Keratinocyte (primary cell): ENCODE measurements around the gene ITSN1. TPM values are rescaled to one million over a fixed set of nuclear protein-coding genes. Genes with fewer than 3 reads are reported as not detected.

ENCODE experiments used
- DNase-seq: peaks from one replicate; pipeline ENCODE4 v3.0.0-alpha.2; 2011; ENCODE audit warnings: low read depth, missing footprints, low spot score
- FAIRE-seq: peaks from 2 replicates; lab custom pipeline; 2011; peaks lifted over from hg19 to GRCh38; lab: Jason Lieb, UNC
- H2AFZ ChIP-seq: 2 replicates; pipeline ENCODE4 v1.6.0; 2012; ENCODE audit warnings: low read length, control low read depth, inconsistent platforms; ENCODE audit not compliant: control insufficient read depth
- H3K27ac ChIP-seq: 2 replicates; pipeline ENCODE4 v1.5.1; 2011; ENCODE audit warnings: low read length; ENCODE audit not compliant: control insufficient read depth, insufficient read depth
- H3K27me3 ChIP-seq: 3 replicates; pipeline ENCODE4 v1.6.0; 2011; ENCODE audit warnings: low read length; ENCODE audit not compliant: control insufficient read depth, insufficient read depth; ENCODE audit errors: extremely low read depth
- H3K36me3 ChIP-seq, 2 experiments: 2 replicates in 1 of 2; 3 replicates in 1 of 2; pipeline ENCODE4 v1.5.1; 2011; ENCODE audit warnings: low read length in 2 of 2, mild to moderate bottlenecking in 1 of 2; ENCODE audit not compliant: control insufficient read depth in 2 of 2, insufficient read depth in 2 of 2; ENCODE audit errors: extremely low read depth in 1 of 2
- H3K4me1 ChIP-seq: 3 replicates; pipeline ENCODE4 v1.5.1; 2011; ENCODE audit warnings: low read length; ENCODE audit not compliant: control insufficient read depth, insufficient read depth; ENCODE audit errors: extremely low read depth
- H3K4me2 ChIP-seq: 3 replicates; pipeline ENCODE4 v1.6.0; 2011; ENCODE audit warnings: low read depth, low read length; ENCODE audit not compliant: control insufficient read depth, insufficient read depth; ENCODE audit errors: extremely low read depth
- H3K4me3 ChIP-seq, 3 experiments: fragments of 200-600 bp in 1 of 3; sonication (generic) in 1 of 3; 2 replicates in 2 of 3; 3 replicates in 1 of 3; pipeline ENCODE4 v1.5.1; 2011 to 2016; ENCODE audit warnings: low read length in 3 of 3, mild to moderate bottlenecking in 3 of 3, control low read depth in 2 of 3, inconsistent platforms in 1 of 3, low read depth in 1 of 3, mixed read lengths in 1 of 3, mixed run types in 1 of 3, moderate library complexity in 1 of 3; ENCODE audit not compliant: control insufficient read depth in 2 of 3, insufficient read depth in 2 of 3; ENCODE audit errors: extremely low read depth in 1 of 3
- H3K79me2 ChIP-seq: 2 replicates; pipeline ENCODE4 v1.6.0; 2012; ENCODE audit warnings: low read length; ENCODE audit not compliant: control insufficient read depth, insufficient read depth
- H3K9ac ChIP-seq: 3 replicates; pipeline ENCODE4 v1.6.0; 2011; ENCODE audit warnings: low read length; ENCODE audit not compliant: control insufficient read depth, insufficient read depth; ENCODE audit errors: extremely low read depth
- H3K9me1 ChIP-seq: 3 replicates; pipeline ENCODE4 v1.6.0; 2011; ENCODE audit warnings: low read length; ENCODE audit not compliant: control insufficient read depth, insufficient read depth; ENCODE audit errors: extremely low read depth
- H3K9me3 ChIP-seq: 2 replicates; pipeline ENCODE4 v1.5.1; 2012; ENCODE audit warnings: low read depth, low read length; ENCODE audit not compliant: control insufficient read depth
- H4K20me1 ChIP-seq: 3 replicates; pipeline ENCODE4 v1.6.0; 2011; ENCODE audit warnings: low read length; ENCODE audit not compliant: control insufficient read depth, insufficient read depth; ENCODE audit errors: extremely low read depth
- CTCF ChIP-seq, 3 experiments: IDR thresholded peaks in 1 of 3; conservative IDR thresholded peaks in 1 of 3; optimal IDR thresholded peaks in 1 of 3; 2 replicates in 2 of 3; 3 replicates in 1 of 3; pipeline versions ENCODE3 to v1.5.1; 2011; ENCODE audit warnings: low read length in 3 of 3, mild to moderate bottlenecking in 3 of 3, moderate library complexity in 2 of 3, control low read depth in 1 of 3, inconsistent platforms in 1 of 3; ENCODE audit not compliant: insufficient read depth in 2 of 3; ENCODE audit errors: extremely low read depth in 1 of 3
- EZH2 ChIP-seq: IDR thresholded peaks from one replicate; pipeline ENCODE4 v1.6.1; 2012; ENCODE audit warnings: inconsistent platforms, mild to moderate bottlenecking, low read length, moderate library complexity
- dilution Hi-C: fragments of 300-500 bp; cut with MboI; formaldehyde crosslinking; loops from one replicate; pipeline ENCODE4 v1.7.0; 2020; ENCODE audit warnings: low sequenced_read_pairs; ENCODE audit not compliant: extremely low pct_ligation_motif_present
- polyA plus RNA-seq, 5 experiments: library from polyadenylated mRNA; depleted of rRNA in 3 of 5; stranded (reverse) in 3 of 5; stranded (forward) in 1 of 5; unstranded in 1 of 5; fragments of >200 nt; gene quantifications; 1 replicate in 1 of 5; 2 replicates in 3 of 5; 3 replicates in 1 of 5; pipeline versions ENCODE4 v1.2.1 to v1.2.3, GENCODE V29; 2011 to 2012; ENCODE audit warnings: missing spikeins in 2 of 5, low read depth in 1 of 5, low replicate concordance in 1 of 5

Gene ITSN1
- polyA plus RNA-seq, 1 donor (not counting 4 experiments of a cell fraction or from before 2014, with no cell fraction given): 34.3 TPM

- Histone ChIP-seq H3K79me2 (no peaks in the 10 kb centered on the region), H3K9me1 (no peaks in the 10 kb centered on the region), H3K4me2 (peak overlapping the region; percentile 20), H2AFZ (no peak overlapping the region), H3K9me3 (no peaks in the 10 kb centered on the region), H3K9ac (no peak overlapping the region), H3K4me3 (no peak overlapping the region), H4K20me1 (no peaks in the 10 kb centered on the region), H3K4me1 (peaks cover 20% of the 10 kb centered on the region), H3K27ac (no peak overlapping the region), H3K36me3 (no peaks in the 10 kb centered on the region), H3K27me3 (no peaks in the 10 kb centered on the region)
- dilution Hi-C loops: no loop called here
- FAIRE-seq (peak; percentile 5), DNase-seq (no peak)
- no peak for TF ChIP-seq EZH2
- no peak for TF ChIP-seq CTCF (optimal IDR thresholded peaks at IDR 0.05 in 1 of 3, IDR thresholded peaks at IDR 0.05 in 1 of 3, conservative IDR thresholded peaks at IDR 0.05 in 1 of 3; ENCODE audit: extremely low read depth in 1 of 3, insufficient read depth in 2 of 3, low read length in 3 of 3)
Measured at GRCh38 chr21:33849834-33850233, 207.5 kb downstream of the ITSN1 start.

GRCh38 chr21:33850401-33850800, 208.1 kb downstream of the ITSN1 start:
- Histone ChIP-seq H2AFZ (no peak overlapping the region), H3K9me1 (no peaks in the 10 kb centered on the region), H3K27me3 (no peaks in the 10 kb centered on the region), H3K4me2 (no peak overlapping the region), H3K9ac (no peak overlapping the region), H3K4me1 (peaks cover 23% of the 10 kb centered on the region), H3K36me3 (no peaks in the 10 kb centered on the region), H3K27ac (no peak overlapping the region), H4K20me1 (no peaks in the 10 kb centered on the region), H3K79me2 (no peaks in the 10 kb centered on the region), H3K4me3 (no peak overlapping the region), H3K9me3 (no peaks in the 10 kb centered on the region)
- dilution Hi-C loops: no loop called here
- TF ChIP-seq CTCF (optimal IDR thresholded peaks at IDR 0.05 in 1 of 3, IDR thresholded peaks at IDR 0.05 in 1 of 3, conservative IDR thresholded peaks at IDR 0.05 in 1 of 3; ENCODE audit: extremely low read depth in 1 of 3, insufficient read depth in 2 of 3, low read length in 3 of 3) (no peak), EZH2 (no peak)
- DNase-seq (no peak), FAIRE-seq (no peak)
